Measurements from ENCODE around the gene ACOD1.

The ACOD1 gene

DNA sequence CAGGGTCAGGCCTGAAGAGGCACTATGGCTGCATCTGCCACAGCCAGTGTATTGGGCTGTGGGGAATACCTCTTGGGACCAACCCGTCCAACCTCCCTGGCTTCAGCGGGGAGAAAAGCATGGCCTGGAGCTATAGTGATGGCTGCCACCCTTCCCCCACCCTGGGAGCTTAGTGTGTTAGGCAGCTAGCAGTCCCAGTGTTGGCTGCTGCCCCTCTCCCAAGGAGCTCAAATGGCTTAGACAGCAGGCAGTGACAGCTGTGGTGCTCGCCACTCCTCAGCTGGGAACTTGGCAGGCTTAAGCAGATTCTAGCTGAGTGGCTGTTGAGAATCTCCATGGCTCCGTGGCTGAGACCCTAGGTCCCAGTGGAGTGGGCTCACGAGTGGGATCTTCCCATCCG is 19.7 kb downstream of the ACOD1 start:
- TF ChIP-seq, protein P1, sequence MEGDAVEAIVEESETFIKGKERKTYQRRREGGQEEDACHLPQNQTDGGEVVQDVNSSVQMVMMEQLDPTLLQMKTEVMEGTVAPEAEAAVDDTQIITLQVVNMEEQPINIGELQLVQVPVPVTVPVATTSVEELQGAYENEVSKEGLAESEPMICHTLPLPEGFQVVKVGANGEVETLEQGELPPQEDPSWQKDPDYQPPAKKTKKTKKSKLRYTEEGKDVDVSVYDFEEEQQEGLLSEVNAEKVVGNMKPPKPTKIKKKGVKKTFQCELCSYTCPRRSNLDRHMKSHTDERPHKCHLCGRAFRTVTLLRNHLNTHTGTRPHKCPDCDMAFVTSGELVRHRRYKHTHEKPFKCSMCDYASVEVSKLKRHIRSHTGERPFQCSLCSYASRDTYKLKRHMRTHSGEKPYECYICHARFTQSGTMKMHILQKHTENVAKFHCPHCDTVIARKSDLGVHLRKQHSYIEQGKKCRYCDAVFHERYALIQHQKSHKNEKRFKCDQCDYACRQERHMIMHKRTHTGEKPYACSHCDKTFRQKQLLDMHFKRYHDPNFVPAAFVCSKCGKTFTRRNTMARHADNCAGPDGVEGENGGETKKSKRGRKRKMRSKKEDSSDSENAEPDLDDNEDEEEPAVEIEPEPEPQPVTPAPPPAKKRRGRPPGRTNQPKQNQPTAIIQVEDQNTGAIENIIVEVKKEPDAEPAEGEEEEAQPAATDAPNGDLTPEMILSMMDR (IDR thresholded peaks at IDR 0.05; ENCODE audit: borderline replicate concordance, extremely low read depth, low read length, poor library complexity, severe bottlenecking), result no peak
- no peak for TF ChIP-seq EZH2 (IDR thresholded peaks at IDR 0.05; ENCODE audit: borderline replicate concordance, low read depth, low read length, severe bottlenecking)
- Histone ChIP-seq H2AFZ (ENCODE audit: low read depth, low read length) (no peak overlapping the region), H3K4me3 (ENCODE audit: low read depth in 1 of 2, low read length in 2 of 2) (no peak overlapping the region), H3K9me3 (ENCODE audit: insufficient read depth, low read length, severe bottlenecking) (no peaks in the 10 kb centered on the region), H3K27me3 (ENCODE audit: insufficient read depth, low read length, poor library complexity) (peaks cover 4% of the 10 kb centered on the region), H4K20me1 (ENCODE audit: insufficient read depth, low read length) (no peaks in the 10 kb centered on the region), H3K36me3 (ENCODE audit: insufficient read depth, low read length) (no peaks in the 10 kb centered on the region), H3K4me1 (ENCODE audit: insufficient read depth, low read length) (no peaks in the 10 kb centered on the region), H3K4me2 (ENCODE audit: insufficient read depth, low read length) (no peak overlapping the region), H3K9ac (ENCODE audit: low read depth, low read length) (no peak overlapping the region), H3K79me2 (ENCODE audit: insufficient read depth, low read length) (no peaks in the 10 kb centered on the region), H3K27ac (ENCODE audit: low read length) (no peak overlapping the region)
- DNase-seq (no peak), ATAC-seq (ENCODE audit: insufficient read depth, low read depth) (no peak)

- H3K9ac ChIP-seq (ENCODE audit: low read depth, low read length), result no peak overlapping the region
- no peak for DNase-seq
- H4K20me1 ChIP-seq (ENCODE audit: insufficient read depth, low read length), result no peaks in the 10 kb centered on the region
- no peak for ATAC-seq (ENCODE audit: insufficient read depth, low read depth)
- H3K79me2 ChIP-seq (ENCODE audit: insufficient read depth, low read length), result no peaks in the 10 kb centered on the region
- H3K36me3 ChIP-seq (ENCODE audit: insufficient read depth, low read length), result no peaks in the 10 kb centered on the region
- H3K4me2 ChIP-seq (ENCODE audit: insufficient read depth, low read length), result no peak overlapping the region
- no peak overlapping the region for H2AFZ ChIP-seq (ENCODE audit: low read depth, low read length)
- no peak overlapping the region for H3K4me3 ChIP-seq (ENCODE audit: low read depth in 1 of 2, low read length in 2 of 2)
- peaks cover 4% of the 10 kb centered on the region for H3K27me3 ChIP-seq (ENCODE audit: insufficient read depth, low read length, poor library complexity)
- H3K9me3 ChIP-seq (ENCODE audit: insufficient read depth, low read length, severe bottlenecking), result no peaks in the 10 kb centered on the region
- H3K27ac ChIP-seq (ENCODE audit: low read length), result no peak overlapping the region
- no peaks in the 10 kb centered on the region for H3K4me1 ChIP-seq (ENCODE audit: insufficient read depth, low read length)
- TF ChIP-seq, protein P1 (IDR thresholded peaks at IDR 0.05; ENCODE audit: borderline replicate concordance, extremely low read depth, low read length, poor library complexity, severe bottlenecking), result no peak
- TF ChIP-seq EZH2 (IDR thresholded peaks at IDR 0.05; ENCODE audit: borderline replicate concordance, low read depth, low read length, severe bottlenecking), result no peak
These were observed 21.4 kb downstream of the ACOD1 start for GRCh38 chr13:76969488-76970365.

GRCh38 chr13:76971215-76971614 is 22.9 kb downstream of the ACOD1 start:
- TF ChIP-seq EZH2 (IDR thresholded peaks at IDR 0.05; ENCODE audit: borderline replicate concordance, low read depth, low read length, severe bottlenecking), result no peak
- Histone ChIP-seq H3K4me2 (ENCODE audit: insufficient read depth, low read length) (no peak overlapping the region), H3K36me3 (ENCODE audit: insufficient read depth, low read length) (no peaks in the 10 kb centered on the region), H4K20me1 (ENCODE audit: insufficient read depth, low read length) (no peaks in the 10 kb centered on the region), H2AFZ (ENCODE audit: low read depth, low read length) (no peak overlapping the region), H3K4me1 (ENCODE audit: insufficient read depth, low read length) (no peaks in the 10 kb centered on the region), H3K27me3 (ENCODE audit: insufficient read depth, low read length, poor library complexity) (peaks cover 7% of the 10 kb centered on the region), H3K4me3 (ENCODE audit: low read depth in 1 of 2, low read length in 2 of 2) (no peak overlapping the region), H3K79me2 (ENCODE audit: insufficient read depth, low read length) (no peaks in the 10 kb centered on the region), H3K9me3 (ENCODE audit: insufficient read depth, low read length, severe bottlenecking) (no peaks in the 10 kb centered on the region), H3K9ac (ENCODE audit: low read depth, low read length) (no peak overlapping the region), H3K27ac (ENCODE audit: low read length) (no peak overlapping the region)
- ATAC-seq (ENCODE audit: insufficient read depth, low read depth), result peak; percentile 49; the same call in 1 of the 3 replicates
- no peak for DNase-seq
